ENCODE results near the gene ATXN3L.

The ATXN3L gene

GRCh38 chrX:13319953-13320352 is at the start of gene ATXN3L:
Gene ATXN3L, minus strand, starts transcription at chrX:13320053. Its CDS starts 119 bp downstream, at chrX:13319934.
- DNase-seq (ENCODE audit: low spot score), result no peak

- DNase-seq (ENCODE audit: low spot score), result no peak
These were observed 49.6 kb upstream of the ATXN3L start for GRCh38 chrX:13369256-13370030.

GRCh38 chrX:13367950-13368349 is 48.1 kb upstream of the ATXN3L start:
- no peak for DNase-seq (ENCODE audit: low spot score)

GRCh38 chrX:13366698-13367097 is 46.8 kb upstream of the ATXN3L start:
- DNase-seq (ENCODE audit: low spot score), result no peak

- no peak for DNase-seq (ENCODE audit: low spot score)
These were observed 45.3 kb upstream of the ATXN3L start for GRCh38 chrX:13365161-13365560.

GRCh38 chrX:13364230-13364857 is 44.5 kb upstream of the ATXN3L start:
- no peak for DNase-seq (ENCODE audit: low spot score)

- DNase-seq (ENCODE audit: low spot score), result no peak
These were observed 40.3 kb upstream of the ATXN3L start for GRCh38 chrX:13360146-13360545.

- DNase-seq (ENCODE audit: low spot score), result peak; percentile 31
These were observed 38.1 kb upstream of the ATXN3L start for GRCh38 chrX:13357925-13358324.

- no peak for DNase-seq (ENCODE audit: low spot score)
These were observed 26.8 kb upstream of the ATXN3L start for GRCh38 chrX:13346646-13347045.

- no peak for DNase-seq (ENCODE audit: low spot score)
These were observed 25.6 kb upstream of the ATXN3L start for GRCh38 chrX:13345438-13345837.

- no peak for DNase-seq (ENCODE audit: low spot score)
These were observed 25.2 kb upstream of the ATXN3L start for GRCh38 chrX:13345037-13345436.

- DNase-seq (ENCODE audit: low spot score), result no peak
These were observed 21.7 kb upstream of the ATXN3L start for GRCh38 chrX:13341491-13342101.

- DNase-seq (ENCODE audit: low spot score), result peak; percentile 22
These were observed 20.4 kb upstream of the ATXN3L start for GRCh38 chrX:13340182-13340791.

- no peak for DNase-seq (ENCODE audit: low spot score)
These were observed 19.8 kb upstream of the ATXN3L start for GRCh38 chrX:13339607-13340006.

- no peak for DNase-seq (ENCODE audit: low spot score)
These were observed 19.2 kb upstream of the ATXN3L start for GRCh38 chrX:13338996-13339515.

GRCh38 chrX:13334491-13334890 is 14.6 kb upstream of the ATXN3L start:
- no peak for DNase-seq (ENCODE audit: low spot score)

GRCh38 chrX:13330446-13330845 is 10.6 kb upstream of the ATXN3L start:
- DNase-seq (ENCODE audit: low spot score), result no peak

- DNase-seq (ENCODE audit: low spot score), result no peak
These were observed 7.8 kb upstream of the ATXN3L start for GRCh38 chrX:13327666-13328065.

- DNase-seq (ENCODE audit: low spot score), result no peak
These were observed 3.4 kb upstream of the ATXN3L start for GRCh38 chrX:13323241-13323640.

GRCh38 chrX:13317366-13317765 is 2.5 kb downstream of the ATXN3L start:
- DNase-seq (ENCODE audit: low spot score), result no peak

- DNase-seq (ENCODE audit: low spot score), result no peak
These were observed 8.3 kb downstream of the ATXN3L start for GRCh38 chrX:13311560-13311959.

- no peak for DNase-seq (ENCODE audit: low spot score)
These were observed 10.2 kb downstream of the ATXN3L start for GRCh38 chrX:13309631-13310030.

GRCh38 chrX:13307041-13307440 is 12.8 kb downstream of the ATXN3L start:
- DNase-seq (ENCODE audit: low spot score), result no peak
